MM.1S (cell line): ENCODE measurements around the gene HCCS.

Experiments
- DNase-seq: peaks from one replicate; pipeline ENCODE4 v3.0.0-alpha.2; 2015
- H2AFZ ChIP-seq: fragments of 300-600 bp; sonication (generic); 2 replicates; pipeline ENCODE4 v1.6.0; 2016; ENCODE audit warnings: antibody characterized with exemption, low read length
- H3F3A ChIP-seq: fragments of 300-600 bp; sonication (generic); 2 replicates; pipeline ENCODE4 v1.6.1; 2016; ENCODE audit warnings: mild to moderate bottlenecking, antibody characterized with exemption, low read length, moderate library complexity, mixed read lengths; ENCODE audit not compliant: insufficient read depth
- H3K27ac ChIP-seq: fragments of 300-600 bp; sonication (generic); 2 replicates; pipeline ENCODE4 v1.5.1; 2016; ENCODE audit warnings: mild to moderate bottlenecking, low read length
- H3K27me3 ChIP-seq: fragments of 300-600 bp; sonication (generic); replicated peaks from 2 replicates; pipeline ENCODE4 v1.6.0; 2016; ENCODE audit warnings: low read length; ENCODE audit not compliant: insufficient read depth
- H3K36me3 ChIP-seq: fragments of 300-600 bp; sonication (generic); replicated peaks from 2 replicates; pipeline ENCODE4 v1.6.1; 2016; ENCODE audit warnings: mild to moderate bottlenecking, low read length, mixed read lengths; ENCODE audit not compliant: insufficient read depth
- H3K4me1 ChIP-seq: fragments of 300-600 bp; sonication (generic); 2 replicates; pipeline ENCODE4 v1.6.1; 2016; ENCODE audit warnings: low read length, mixed read lengths
- H3K4me2 ChIP-seq: fragments of 300-600 bp; sonication (generic); 2 replicates; pipeline ENCODE4 v1.6.0; 2016; ENCODE audit warnings: low read depth, low read length
- H3K4me3 ChIP-seq: fragments of 300-600 bp; sonication (generic); 2 replicates; pipeline ENCODE4 v1.5.1; 2016; ENCODE audit warnings: low read length, mixed read lengths
- H3K79me2 ChIP-seq: fragments of 300-600 bp; sonication (generic); 2 replicates; pipeline ENCODE4 v1.6.1; 2016; ENCODE audit warnings: mixed run types, low read length, mixed read lengths
- H3K9ac ChIP-seq: fragments of 300-600 bp; sonication (generic); 2 replicates; pipeline ENCODE4 v1.6.1; 2016; ENCODE audit warnings: low read length, mixed read lengths
- H3K9me2 ChIP-seq: fragments of 300-600 bp; sonication (generic); replicated peaks from 2 replicates; pipeline ENCODE4 v1.6.1; 2016; ENCODE audit warnings: mild to moderate bottlenecking, low read length, mixed read lengths; ENCODE audit not compliant: insufficient read depth
- H3K9me3 ChIP-seq: fragments of 300-600 bp; sonication (generic); replicated peaks from 2 replicates; pipeline ENCODE4 v1.6.1; 2016; ENCODE audit warnings: mild to moderate bottlenecking, low read length, mixed read lengths; ENCODE audit not compliant: insufficient read depth
- H4K20me1 ChIP-seq: fragments of 300-600 bp; sonication (generic); 2 replicates; pipeline ENCODE4 v1.6.1; 2016; ENCODE audit warnings: mild to moderate bottlenecking, low read length, moderate library complexity, mixed read lengths; ENCODE audit not compliant: insufficient read depth
- EZH2 ChIP-seq: fragments of 300-600 bp; sonication (generic); optimal IDR thresholded peaks from 2 replicates; pipeline ENCODE3; 2017; ENCODE audit warnings: low read depth, mild to moderate bottlenecking, antibody characterized with exemption, low read length, mixed read lengths
- EZH2phosphoT487 ChIP-seq: fragments of 300-600 bp; sonication (generic); IDR thresholded peaks from 2 replicates; pipeline ENCODE4 v1.6.1; 2018; ENCODE audit warnings: antibody characterized with exemption, low read length
- TF ChIP-seq, protein P1 (sequence below): fragments of 300-600 bp; sonication (generic); IDR thresholded peaks from 2 replicates; pipeline ENCODE4 v1.5.1; 2016; ENCODE audit warnings: antibody characterized with exemption, low read length, mixed read lengths

HCCS gene

DNA sequence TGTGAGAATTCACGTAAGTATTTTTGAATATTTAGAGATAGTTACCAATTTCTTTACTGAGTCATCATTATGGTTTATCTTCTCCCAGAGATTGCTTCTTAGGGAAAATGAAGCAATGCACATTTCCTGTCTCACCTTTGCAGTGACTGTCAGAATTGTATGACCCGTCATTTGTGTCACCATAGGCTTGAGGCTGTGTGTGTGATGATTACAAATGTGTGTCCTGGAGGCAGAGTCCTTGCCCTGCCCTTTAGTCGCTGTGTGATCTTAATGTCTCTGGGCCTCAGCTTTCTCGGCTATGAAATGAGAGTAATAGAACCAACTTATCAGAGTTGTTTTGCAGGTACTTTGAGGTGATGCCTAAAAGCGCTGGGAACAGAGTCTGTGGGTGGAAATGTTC, 13.9 kb downstream of the HCCS start:
- DNase-seq = no peak
- no peak overlapping the region for H3K9ac ChIP-seq
- H3K4me3 ChIP-seq = no peak overlapping the region
- H3K79me2 ChIP-seq = no peaks in the 10 kb centered on the region
- no peaks in the 10 kb centered on the region for H3K9me3 ChIP-seq
- no peak for TF ChIP-seq EZH2phosphoT487
- no peaks in the 10 kb centered on the region; the same call in 1 of the 2 replicates for H3K36me3 ChIP-seq
- H3K4me2 ChIP-seq = no peak overlapping the region
- H3K4me1 ChIP-seq = no peaks in the 10 kb centered on the region
- H3K27me3 ChIP-seq = no peaks in the 10 kb centered on the region
- no peaks in the 10 kb centered on the region for H3K9me2 ChIP-seq
- no peak overlapping the region for H2AFZ ChIP-seq
- no peaks in the 10 kb centered on the region for H3F3A ChIP-seq
- no peak overlapping the region for H3K27ac ChIP-seq
- no peaks in the 10 kb centered on the region for H4K20me1 ChIP-seq

DNA sequence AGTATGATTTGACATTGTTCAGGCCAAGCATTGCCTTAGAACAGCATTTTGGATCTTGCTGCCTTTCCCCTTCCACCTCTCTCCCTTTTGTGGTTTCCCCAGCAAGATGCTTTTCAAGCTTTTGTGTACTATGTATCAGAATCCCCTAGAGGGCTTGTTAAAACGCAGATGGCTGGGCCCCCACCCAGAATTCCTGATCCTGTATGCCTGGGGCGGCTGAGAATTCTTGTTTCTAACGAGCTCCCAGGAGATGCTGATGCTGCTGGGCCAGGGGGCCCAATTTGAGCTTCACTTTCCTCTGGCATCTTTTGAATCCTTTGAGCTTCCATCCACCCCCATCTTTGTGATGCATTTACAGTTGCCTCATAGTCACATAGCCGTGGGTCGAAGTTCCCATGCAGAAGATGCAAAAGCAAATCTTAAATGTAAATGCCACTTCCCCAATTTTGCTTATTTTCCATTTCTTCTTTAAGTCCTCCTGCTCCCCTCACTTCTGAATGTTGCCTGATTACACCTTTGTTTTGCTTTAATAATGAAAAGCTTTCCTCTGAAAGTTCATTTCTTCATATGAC, 18.5 kb downstream of the HCCS start:
- no peaks in the 10 kb centered on the region for H3K27me3 ChIP-seq
- no peaks in the 10 kb centered on the region for H3K4me1 ChIP-seq
- no peak overlapping the region for H3K9ac ChIP-seq
- H3K4me2 ChIP-seq = no peak overlapping the region
- no peaks in the 10 kb centered on the region for H3K36me3 ChIP-seq
- H3K4me3 ChIP-seq = no peak overlapping the region
- H3K27ac ChIP-seq = no peak overlapping the region
- H4K20me1 ChIP-seq = no peaks in the 10 kb centered on the region
- TF ChIP-seq EZH2 (no peak), EZH2phosphoT487 (no peak)
- TF ChIP-seq, protein P1, sequence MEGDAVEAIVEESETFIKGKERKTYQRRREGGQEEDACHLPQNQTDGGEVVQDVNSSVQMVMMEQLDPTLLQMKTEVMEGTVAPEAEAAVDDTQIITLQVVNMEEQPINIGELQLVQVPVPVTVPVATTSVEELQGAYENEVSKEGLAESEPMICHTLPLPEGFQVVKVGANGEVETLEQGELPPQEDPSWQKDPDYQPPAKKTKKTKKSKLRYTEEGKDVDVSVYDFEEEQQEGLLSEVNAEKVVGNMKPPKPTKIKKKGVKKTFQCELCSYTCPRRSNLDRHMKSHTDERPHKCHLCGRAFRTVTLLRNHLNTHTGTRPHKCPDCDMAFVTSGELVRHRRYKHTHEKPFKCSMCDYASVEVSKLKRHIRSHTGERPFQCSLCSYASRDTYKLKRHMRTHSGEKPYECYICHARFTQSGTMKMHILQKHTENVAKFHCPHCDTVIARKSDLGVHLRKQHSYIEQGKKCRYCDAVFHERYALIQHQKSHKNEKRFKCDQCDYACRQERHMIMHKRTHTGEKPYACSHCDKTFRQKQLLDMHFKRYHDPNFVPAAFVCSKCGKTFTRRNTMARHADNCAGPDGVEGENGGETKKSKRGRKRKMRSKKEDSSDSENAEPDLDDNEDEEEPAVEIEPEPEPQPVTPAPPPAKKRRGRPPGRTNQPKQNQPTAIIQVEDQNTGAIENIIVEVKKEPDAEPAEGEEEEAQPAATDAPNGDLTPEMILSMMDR = no peak
- no peaks in the 10 kb centered on the region for H3K9me2 ChIP-seq
- DNase-seq = no peak
- no peaks in the 10 kb centered on the region for H3K9me3 ChIP-seq
- no peaks in the 10 kb centered on the region for H3F3A ChIP-seq
- no peak overlapping the region for H2AFZ ChIP-seq
- H3K79me2 ChIP-seq = no peaks in the 10 kb centered on the region

DNA sequence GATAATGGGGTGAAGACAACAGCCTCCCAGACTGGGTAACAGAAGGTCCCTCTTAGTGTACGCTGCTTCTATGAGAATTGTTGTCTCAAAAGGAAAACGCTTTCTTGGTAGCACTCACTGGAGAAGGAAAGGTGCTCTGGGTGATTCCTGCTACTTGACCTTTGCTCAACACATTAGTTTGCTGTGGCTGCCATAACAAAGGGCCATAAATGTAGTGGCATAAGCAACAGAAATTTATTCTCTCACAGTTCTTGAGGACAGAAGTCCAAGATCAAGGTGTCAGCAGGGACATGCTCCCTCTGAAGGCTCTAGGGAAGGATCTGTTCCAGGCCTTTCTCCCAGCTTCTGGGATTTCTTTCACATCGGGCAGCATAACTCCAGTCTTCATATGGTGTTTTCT, 19.0 kb downstream of the HCCS start:
- H3K9me2 ChIP-seq = no peaks in the 10 kb centered on the region
- H3K27me3 ChIP-seq = no peaks in the 10 kb centered on the region
- no peaks in the 10 kb centered on the region for H3K4me1 ChIP-seq
- DNase-seq = no peak
- H3F3A ChIP-seq = no peaks in the 10 kb centered on the region
- H3K4me3 ChIP-seq = no peak overlapping the region
- no peak overlapping the region for H3K9ac ChIP-seq
- no peak overlapping the region for H2AFZ ChIP-seq
- H3K27ac ChIP-seq = no peak overlapping the region
- TF ChIP-seq EZH2phosphoT487 (no peak), EZH2 (no peak)
- TF ChIP-seq, protein P1 = no peak
- H4K20me1 ChIP-seq = no peaks in the 10 kb centered on the region
- no peaks in the 10 kb centered on the region for H3K79me2 ChIP-seq
- H3K36me3 ChIP-seq = no peaks in the 10 kb centered on the region
- no peak overlapping the region for H3K4me2 ChIP-seq
- H3K9me3 ChIP-seq = no peaks in the 10 kb centered on the region

DNA sequence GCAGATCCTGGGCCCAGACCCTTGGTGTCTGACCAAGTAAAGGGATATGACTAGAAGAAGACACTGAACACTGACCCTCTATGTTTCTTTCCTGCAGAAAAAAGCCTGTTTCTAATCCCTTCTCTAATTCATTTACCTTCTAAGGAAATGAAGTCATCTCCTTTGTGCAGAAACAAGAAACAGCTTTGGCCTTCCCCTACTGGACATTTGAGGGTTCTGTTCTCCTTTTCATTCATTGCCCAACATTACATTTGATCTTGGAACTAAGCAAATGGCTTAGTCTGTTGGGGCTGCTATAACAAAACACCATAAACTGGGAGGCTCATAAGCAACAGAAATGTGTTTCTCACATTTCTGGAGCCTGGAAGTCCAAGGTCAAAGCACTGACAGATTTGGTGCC, 20.0 kb downstream of the HCCS start:
- no peak overlapping the region for H3K4me3 ChIP-seq
- no peaks in the 10 kb centered on the region for H3K9me3 ChIP-seq
- no peak overlapping the region for H3K27ac ChIP-seq
- H3F3A ChIP-seq = no peaks in the 10 kb centered on the region
- no peaks in the 10 kb centered on the region for H3K9me2 ChIP-seq
- no peaks in the 10 kb centered on the region for H4K20me1 ChIP-seq
- TF ChIP-seq, protein P1 = no peak
- TF ChIP-seq EZH2phosphoT487 (no peak), EZH2 (no peak)
- H3K36me3 ChIP-seq = no peaks in the 10 kb centered on the region
- H2AFZ ChIP-seq = no peak overlapping the region
- H3K4me1 ChIP-seq = no peaks in the 10 kb centered on the region
- H3K79me2 ChIP-seq = no peaks in the 10 kb centered on the region
- H3K4me2 ChIP-seq = no peak overlapping the region
- no peak for DNase-seq
- H3K27me3 ChIP-seq = no peaks in the 10 kb centered on the region
- H3K9ac ChIP-seq = no peak overlapping the region
